ENCODE results near the gene LDLR.

DNA sequence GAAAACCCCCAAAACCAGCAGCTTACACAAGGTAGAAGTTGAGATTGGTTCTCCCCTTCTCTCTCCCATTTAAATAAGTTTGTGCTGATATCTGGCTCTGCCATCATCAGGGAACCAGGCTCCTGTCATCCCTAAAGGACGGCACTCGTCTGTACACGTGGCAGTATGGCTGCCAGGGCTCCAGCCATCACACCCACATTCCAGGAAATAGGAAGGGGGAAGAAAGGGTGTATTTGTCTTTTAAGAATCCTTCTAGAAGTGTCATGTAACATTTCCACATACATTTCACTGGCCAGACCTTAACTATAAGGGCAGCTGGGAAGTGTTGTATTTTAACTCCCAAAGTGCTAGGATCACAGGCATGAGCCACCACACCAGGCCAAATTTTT, 56.3 kb downstream of the LDLR start:
- TF ChIP-seq CTCF (conservative IDR thresholded peaks at IDR 0.05; ENCODE audit: low read length) = no peak
- TF ChIP-seq EZH2phosphoT487 (IDR thresholded peaks at IDR 0.05; ENCODE audit: borderline replicate concordance) = no peak
